ENCODE measurements around the gene HSD17B11.

Gene HSD17B11

GRCh38 chr4:87286970-87287369, 104.0 kb downstream of the HSD17B11 start:
- Histone ChIP-seq H3K4me1 (ENCODE audit: insufficient read depth, low read length) (no peaks in the 10 kb centered on the region), H3K9me3 (ENCODE audit: control insufficient read depth, insufficient read depth, low read length) (peaks cover 7% of the 10 kb centered on the region; the same call in 1 of the 2 replicates), H3K36me3 (ENCODE audit: insufficient read depth, low read length) (no peaks in the 10 kb centered on the region), H3K9ac (ENCODE audit: low read depth, low read length) (no peak overlapping the region)
